Measurements from ENCODE around the gene RFC3.

Gene RFC3

GRCh38 chr13:33868343-33868994 lies 50.5 kb downstream of the RFC3 start:
- no peak for DNase-seq

- DNase-seq = no peak
Observed at GRCh38 chr13:33869005-33869404, 51.1 kb downstream of the RFC3 start.

- no peak for DNase-seq
Observed at GRCh38 chr13:33870046-33870668, 52.2 kb downstream of the RFC3 start.

- no peak for DNase-seq
Observed at GRCh38 chr13:33871207-33872004, 53.5 kb downstream of the RFC3 start.

GRCh38 chr13:33872005-33872351 lies 54.0 kb downstream of the RFC3 start:
- DNase-seq = no peak

GRCh38 chr13:33873251-33873908 lies 55.4 kb downstream of the RFC3 start:
- DNase-seq = no peak

- DNase-seq = no peak
Observed at GRCh38 chr13:33874871-33875270, 56.9 kb downstream of the RFC3 start.

- DNase-seq = no peak
Observed at GRCh38 chr13:33875618-33876401, 57.9 kb downstream of the RFC3 start.

- no peak for DNase-seq
Observed at GRCh38 chr13:33876716-33877394, 58.9 kb downstream of the RFC3 start.

GRCh38 chr13:33879118-33879517 lies 61.2 kb downstream of the RFC3 start:
- no peak for DNase-seq

GRCh38 chr13:33882804-33883203 lies 64.9 kb downstream of the RFC3 start:
- DNase-seq = no peak

GRCh38 chr13:33884531-33885220 lies 66.7 kb downstream of the RFC3 start:
- no peak for DNase-seq
